ENCODE measurements around the gene LRRC23.

Gene LRRC23

GRCh38 chr12:6959805-6960592, 55.4 kb downstream of the LRRC23 start:
- no peak for DNase-seq

GRCh38 chr12:6960593-6961277, 56.1 kb downstream of the LRRC23 start:
- peak; percentile 55 for DNase-seq

- peak; percentile 88 for DNase-seq
Measured at GRCh38 chr12:6961278-6961694, 56.7 kb downstream of the LRRC23 start.

- DNase-seq = no peak
Measured at GRCh38 chr12:6961695-6962284, 57.2 kb downstream of the LRRC23 start.

- DNase-seq = no peak
Measured at GRCh38 chr12:6962285-6963015, 57.8 kb downstream of the LRRC23 start.

- DNase-seq = no peak
Measured at GRCh38 chr12:6963016-6963731, 58.6 kb downstream of the LRRC23 start.
